Dermis microvascular lymphatic vessel endothelial cell (primary cell): ENCODE results near the gene CAMK4. TPM values are rescaled to one million over a fixed set of nuclear protein-coding genes. Genes with fewer than 3 reads are reported as not detected.

Experiments
- DNase-seq, 2 donors: peaks; one replicate each; pipeline versions ENCODE4 v3.0.0 to v3.0.0-alpha.2; 2010; ENCODE audit warnings: low read depth in 2 of 2
- total RNA-seq: library from RNA; depleted of rRNA; stranded (reverse); fragments of >200 nt; gene quantifications from 2 replicates; pipeline ENCODE4 v1.2.1, GENCODE V29; 2014

Gene CAMK4
- total RNA-seq, 1 donor from 2014 or later = under 0.01 TPM

DNA sequence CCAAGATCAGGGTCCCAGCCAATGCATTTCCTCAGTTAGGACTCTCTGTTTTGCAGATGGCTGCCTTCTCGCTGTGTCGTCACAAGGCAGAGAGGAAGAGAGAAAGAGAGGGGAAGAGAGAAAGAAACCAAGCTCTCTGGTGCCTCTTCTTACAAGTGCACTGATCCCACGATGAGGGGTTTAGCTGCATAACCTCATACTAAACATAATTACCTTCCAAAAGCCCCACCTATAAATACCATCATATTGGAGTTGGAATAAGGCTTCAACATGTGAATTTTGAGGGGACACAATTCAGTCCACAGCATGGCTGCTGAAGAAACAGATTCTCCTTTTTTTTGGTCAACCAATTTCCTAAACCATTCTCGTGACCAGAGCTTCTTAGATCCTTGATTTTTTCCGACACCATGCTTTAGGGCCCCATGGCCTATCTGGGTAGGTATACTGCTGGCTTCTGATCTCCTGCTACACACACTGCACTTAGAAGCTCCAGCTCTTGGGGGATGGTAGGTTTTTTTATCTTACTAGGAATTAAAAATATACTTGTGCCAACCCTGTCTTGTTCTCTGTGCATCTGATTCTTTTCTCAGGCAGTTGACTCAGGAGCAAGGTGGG lies 5.1 kb downstream of the CAMK4 start:
- DNase-seq = no peak

DNA sequence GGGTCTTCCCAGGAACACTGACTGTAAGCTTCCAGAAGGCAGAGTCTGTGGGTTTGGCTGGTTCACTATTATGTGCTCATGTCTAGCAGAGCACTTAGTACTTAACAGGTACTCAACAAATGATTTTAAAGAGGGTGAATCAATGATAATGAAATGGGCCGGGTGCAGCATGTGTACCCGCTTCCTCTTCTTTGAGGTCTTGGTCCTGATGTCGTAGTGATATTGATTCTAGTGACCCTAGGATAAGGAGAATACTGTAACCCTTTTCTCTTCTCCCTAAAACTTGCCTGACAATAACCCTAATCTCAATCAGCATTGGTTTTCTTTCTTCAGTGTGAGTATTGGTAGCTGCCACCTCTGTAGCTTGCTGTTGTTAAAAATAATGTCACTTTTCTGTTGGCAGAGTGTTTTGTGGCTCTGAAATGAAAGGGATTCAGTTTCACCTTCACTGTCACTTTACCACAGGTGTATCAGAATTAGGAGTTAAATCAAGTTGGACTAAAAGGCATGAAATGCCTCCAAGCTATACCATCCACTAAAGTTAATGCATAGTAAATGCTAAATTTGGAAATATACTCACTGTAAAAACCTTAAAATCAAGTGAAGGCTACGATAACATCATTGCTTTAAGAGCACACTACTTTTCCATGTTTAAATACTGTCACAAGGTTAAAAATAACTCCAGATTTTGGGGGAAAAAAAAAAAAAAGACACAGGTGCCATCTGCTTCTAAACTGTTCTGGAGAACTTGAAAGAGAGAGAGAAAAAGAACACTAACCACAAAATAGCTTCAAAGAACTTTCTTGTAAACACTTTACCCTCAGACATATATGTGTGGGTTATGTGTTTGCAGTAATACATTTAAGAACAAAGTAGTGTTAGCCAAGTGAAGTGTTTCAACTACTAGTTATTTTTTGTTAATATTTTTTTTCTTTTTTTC lies 6.0 kb downstream of the CAMK4 start:
- DNase-seq = no peak

GRCh38 chr5:111231119-111231518 lies 6.9 kb downstream of the CAMK4 start:
- no peak for DNase-seq

GRCh38 chr5:111232311-111233051 lies 8.3 kb downstream of the CAMK4 start:
- DNase-seq = no peak

DNA sequence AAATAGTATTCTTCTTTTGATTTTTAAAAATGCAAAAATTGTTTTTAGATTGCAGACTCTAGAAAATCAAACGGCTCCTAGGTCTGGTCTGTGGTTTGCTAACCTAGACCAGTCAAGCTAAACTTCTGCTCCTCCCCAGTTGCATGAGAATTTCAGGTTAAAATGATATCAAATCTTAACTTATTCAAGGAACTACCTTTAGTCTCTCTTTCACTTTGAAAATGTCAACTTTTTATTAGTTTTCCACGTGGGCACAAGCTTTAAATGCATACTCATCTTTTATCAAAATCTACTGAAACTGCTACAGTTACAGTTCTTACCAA lies 8.8 kb downstream of the CAMK4 start:
- no peak for DNase-seq

DNA sequence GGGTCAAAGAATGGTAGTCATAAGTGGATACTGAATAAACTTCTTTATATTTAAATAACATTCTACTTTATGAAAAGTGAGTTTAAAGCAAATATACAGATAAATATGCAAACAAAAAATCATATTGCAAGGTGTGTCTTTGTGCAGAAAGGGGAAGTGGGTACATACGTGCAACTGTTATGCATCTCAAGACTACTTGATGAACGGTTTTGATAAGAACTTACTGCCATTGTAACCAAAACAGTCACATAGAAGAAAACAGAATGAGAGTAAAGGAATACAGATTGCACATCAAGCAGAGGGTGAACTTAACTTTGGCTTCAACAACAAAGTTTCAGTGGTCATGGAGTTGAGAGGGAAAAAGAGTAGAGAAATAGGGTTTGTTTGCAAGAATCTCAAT lies 9.9 kb downstream of the CAMK4 start:
- DNase-seq = no peak

GRCh38 chr5:111235635-111236034 lies 11.5 kb downstream of the CAMK4 start:
- DNase-seq = no peak

GRCh38 chr5:111236348-111236747 lies 12.2 kb downstream of the CAMK4 start:
- DNase-seq = no peak

DNA sequence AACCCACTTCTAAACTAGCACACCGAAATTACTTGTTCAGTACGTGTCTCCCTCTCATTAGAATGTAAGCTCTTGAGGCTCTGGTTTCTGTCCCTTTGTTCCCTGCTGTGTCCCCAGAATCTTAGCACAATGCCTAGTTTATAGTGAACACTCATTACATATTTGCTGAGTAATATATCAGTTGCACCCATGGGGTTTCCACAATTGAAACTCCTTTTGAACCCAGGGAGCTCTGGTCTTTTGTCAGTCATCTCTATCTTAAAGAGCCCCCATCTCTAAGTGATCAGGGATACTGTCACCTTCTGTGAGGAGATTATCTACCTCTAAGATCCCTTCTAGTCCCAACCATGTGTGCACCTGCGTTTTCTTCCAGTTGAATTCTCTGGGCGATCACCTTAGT lies 12.8 kb downstream of the CAMK4 start:
- no peak for DNase-seq

GRCh38 chr5:111237470-111237869 lies 13.3 kb downstream of the CAMK4 start:
- DNase-seq = peak in 1 of 2 donors; percentile 8

GRCh38 chr5:111238431-111239225 lies 14.4 kb downstream of the CAMK4 start:
- no peak for DNase-seq

GRCh38 chr5:111241696-111242095 lies 17.5 kb downstream of the CAMK4 start:
- no peak for DNase-seq

DNA sequence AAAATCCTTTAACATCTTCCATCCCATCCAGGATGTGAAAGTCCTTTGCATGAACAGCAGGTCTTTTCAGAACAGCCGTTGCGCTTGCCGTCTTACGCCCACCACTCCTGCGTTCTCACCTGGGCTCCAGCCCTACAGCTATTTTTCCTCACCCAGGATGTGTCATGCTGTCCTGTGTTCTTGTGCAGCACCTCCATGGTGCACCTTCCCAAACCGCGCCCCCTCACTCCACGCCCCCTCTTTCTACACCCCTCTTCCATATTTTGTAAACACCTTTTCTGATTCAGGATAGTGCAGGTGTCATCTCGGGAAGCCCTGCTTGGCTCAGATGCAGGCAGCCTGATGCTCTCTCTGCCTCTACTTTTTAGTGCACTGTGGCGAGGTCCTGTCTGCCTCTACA lies 18.4 kb downstream of the CAMK4 start:
- DNase-seq = no peak

DNA sequence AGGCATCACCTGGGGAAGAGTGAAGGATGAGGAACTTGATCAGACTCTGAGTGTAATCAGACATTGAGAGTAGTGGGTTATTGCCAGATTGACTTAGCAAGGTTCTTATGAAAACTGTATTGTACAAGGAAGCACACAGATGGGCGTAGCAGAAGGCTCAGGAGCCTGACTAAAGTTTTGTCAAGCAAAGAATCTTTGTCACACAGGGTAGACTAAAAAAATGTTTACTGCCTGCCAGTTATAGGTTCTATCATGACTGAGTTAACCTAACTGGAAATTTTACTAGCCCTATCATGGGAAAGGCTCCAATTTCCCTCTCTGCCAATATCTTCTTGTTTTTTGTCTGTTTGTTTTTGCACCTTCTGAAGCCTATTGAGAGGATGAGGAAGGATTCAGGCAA lies 19.1 kb downstream of the CAMK4 start:
- DNase-seq = no peak

DNA sequence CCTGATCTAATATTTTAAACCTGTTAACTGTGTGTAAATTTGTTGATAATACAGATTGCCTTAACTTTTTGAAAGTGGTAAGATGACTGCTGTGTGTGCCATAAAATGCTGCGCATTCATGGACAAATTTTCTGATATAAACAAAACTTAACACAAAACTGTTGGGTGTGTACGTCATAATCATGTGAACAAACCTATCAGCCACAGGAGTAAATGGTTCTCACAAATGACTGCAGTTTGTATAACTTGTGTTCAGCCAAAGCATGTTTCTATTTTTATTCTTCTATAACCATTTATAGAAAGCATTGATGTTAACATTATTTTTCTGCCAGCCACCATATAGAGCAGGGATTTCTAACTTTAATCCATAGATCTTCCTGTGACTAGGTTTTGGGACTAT lies 21.5 kb downstream of the CAMK4 start:
- DNase-seq = no peak

GRCh38 chr5:111246459-111246858 lies 22.3 kb downstream of the CAMK4 start:
- no peak for DNase-seq

GRCh38 chr5:111248571-111248970 lies 24.4 kb downstream of the CAMK4 start:
- DNase-seq = no peak

GRCh38 chr5:111251921-111252320 lies 27.7 kb downstream of the CAMK4 start:
- DNase-seq = no peak

GRCh38 chr5:111252799-111253545 lies 28.8 kb downstream of the CAMK4 start:
- no peak for DNase-seq

GRCh38 chr5:111254613-111255012 lies 30.4 kb downstream of the CAMK4 start:
- DNase-seq = no peak

DNA sequence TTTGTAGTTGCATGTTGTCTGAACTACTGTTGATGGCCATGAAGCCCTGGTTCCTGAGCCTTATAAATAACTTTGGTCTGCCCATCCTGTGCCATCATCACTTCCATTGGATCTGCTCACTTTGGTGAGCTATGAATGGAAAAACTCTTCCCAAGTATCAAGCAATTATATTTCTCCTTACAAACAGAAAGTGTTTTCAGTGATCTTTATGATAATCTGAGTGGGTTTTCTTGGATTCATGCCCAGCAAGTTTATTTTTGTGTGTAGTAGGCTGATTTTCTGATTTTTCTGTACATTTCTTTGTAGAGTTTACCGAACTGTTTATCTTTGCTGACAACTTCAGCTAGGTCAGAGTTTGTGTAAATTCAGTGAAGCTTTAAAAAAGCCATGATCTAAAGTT lies 31.0 kb downstream of the CAMK4 start:
- no peak for DNase-seq
